CD4-positive, alpha-beta T cell treated with Interleukin-6 at 100 ng/mL for 8 hours (primary cell): ENCODE data around the gene DHRS4L2.
"Not testable (repeated sequence)": the region's sequence is repeated elsewhere in the genome, so short reads cannot be mapped to it uniquely, and the experiment has no call there.

Experiments
- DNase-seq: peaks from one replicate; pipeline ENCODE4 v3.0.0-alpha.2; 2020; ENCODE audit warnings: mixed read lengths, low spot score

DHRS4L2 gene

DNA sequence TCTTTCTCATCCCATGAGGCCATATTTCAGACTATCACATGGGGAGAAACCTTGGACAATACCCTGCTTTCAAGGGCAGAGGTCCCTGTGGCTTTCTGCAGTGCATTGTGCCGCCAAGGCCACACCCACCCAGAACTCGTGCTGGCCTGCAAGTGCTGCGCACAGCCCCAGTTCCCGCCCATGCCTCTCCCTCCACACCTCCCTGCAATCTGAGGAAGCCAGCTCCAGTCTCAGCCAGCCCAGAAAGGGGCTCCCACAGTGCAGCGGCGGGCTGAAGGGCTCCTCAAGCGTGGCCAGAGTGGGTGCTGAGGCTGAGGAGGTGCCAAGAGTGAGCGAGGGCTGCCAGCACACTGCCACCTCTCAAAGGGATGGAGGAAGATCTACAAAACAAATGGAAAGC is 15.6 kb upstream of the DHRS4L2 start:
- DNase-seq: not testable (repeated sequence)

DNA sequence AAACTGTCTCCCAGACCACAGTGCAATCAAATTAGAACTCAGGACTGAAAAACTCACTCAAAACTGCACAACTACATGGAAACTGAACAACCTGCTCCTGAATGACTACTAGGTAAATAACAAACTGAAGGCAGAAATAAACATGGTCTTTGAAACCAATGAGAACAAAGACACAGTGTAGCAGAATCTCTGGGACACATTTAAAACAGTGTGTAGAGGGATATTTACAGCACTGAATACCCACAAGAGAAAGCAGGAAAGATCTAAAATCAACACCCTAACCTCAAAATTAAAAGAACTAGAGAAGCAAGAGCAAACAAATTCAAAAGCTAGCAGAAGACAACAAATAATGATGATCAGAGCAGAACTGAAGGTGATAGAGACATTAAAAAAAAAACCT is 14.7 kb upstream of the DHRS4L2 start:
- DNase-seq: not testable (repeated sequence)

DNA sequence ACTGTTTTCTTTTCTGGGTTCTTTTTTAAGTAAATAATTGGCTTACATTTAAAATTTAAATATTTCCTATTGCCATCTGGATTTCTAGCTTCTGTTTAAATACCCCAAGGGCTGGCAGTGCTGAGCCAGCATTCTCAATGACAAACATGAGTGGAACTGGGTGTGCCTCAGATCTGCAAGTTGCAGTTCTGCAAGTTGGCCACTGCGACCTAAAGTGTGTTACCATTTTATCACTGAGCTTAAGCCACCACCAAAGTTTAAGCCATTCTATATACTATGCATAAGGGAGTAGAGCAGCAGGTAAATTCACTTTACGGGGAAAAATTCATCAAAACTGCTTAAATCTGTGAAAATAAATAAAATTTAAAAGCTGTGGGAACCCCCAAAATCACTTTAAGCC is 11.5 kb upstream of the DHRS4L2 start:
- not testable (repeated sequence) for DNase-seq

DNA sequence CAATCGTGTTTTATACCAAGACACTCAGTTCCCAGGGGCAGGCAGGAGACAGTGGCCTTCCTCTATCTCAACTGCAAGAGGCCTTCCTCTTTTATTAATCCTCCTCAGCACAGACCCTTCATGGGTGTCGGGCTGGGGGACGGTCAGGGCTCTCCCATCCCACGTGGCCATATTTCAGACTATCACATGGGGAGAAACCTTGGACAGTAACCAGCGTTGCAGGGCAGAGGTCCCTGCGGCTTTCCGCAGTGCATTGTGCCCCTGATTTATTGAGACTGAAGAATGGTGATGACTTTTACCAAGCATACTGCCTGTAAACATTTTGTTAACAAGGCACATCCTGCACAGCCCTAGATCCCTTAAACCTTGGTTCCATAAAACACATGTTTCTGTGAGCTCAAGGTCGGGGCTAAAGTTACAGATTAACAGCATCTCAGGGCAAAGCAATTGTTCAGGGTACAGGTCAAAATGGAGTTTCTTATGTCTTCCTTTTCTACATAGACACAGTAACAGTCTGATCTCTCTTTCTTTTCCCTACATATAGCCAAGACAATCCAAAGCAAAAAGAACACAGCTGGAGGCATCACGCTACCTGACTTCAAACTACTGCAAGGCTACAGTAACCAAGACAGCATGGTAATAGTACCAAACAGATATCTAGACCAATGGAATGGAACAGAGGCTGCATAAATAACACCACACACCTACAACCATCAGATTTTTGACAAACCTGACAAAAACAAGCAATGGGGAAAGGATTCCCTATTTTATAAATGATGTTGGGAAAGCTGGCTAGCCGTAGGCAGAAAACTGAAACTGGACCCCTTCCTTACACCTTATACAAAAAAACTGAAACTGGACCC is 6.5 kb upstream of the DHRS4L2 start:
- DNase-seq: not testable (repeated sequence)

DNA sequence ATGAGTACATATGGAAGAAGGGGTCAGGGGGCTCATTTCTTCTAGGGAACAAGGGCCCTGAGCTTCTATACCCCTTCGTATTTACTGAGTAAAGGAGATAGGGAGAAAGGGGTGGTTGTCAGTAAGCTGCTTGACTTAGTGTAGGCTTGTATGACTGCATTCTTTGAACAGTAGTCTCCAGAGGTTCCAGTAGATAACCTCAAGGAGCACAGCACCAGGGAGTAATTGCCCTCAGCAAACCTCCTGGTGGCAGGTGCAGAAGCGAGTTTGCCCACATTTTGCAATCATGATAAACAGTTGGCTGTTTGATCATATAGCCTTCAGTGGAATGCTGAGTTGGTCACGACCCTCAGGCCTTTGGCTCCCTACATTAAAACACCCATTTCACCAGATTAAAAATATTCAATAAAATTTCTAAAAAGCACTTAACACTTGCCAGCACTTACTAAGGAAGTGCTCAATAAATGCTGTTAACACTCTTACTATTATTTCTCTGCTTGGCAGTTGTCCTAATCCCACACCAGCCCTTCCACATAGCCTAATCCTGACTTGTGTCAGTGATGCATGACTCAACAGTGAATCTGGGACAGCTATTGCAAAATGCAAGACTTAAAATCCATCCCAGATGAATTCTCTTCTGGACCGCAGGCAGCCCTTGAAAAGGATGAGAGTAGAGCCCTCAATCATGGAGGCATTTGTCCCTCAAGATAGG is 3.7 kb upstream of the DHRS4L2 start:
- no peak for DNase-seq

DNA sequence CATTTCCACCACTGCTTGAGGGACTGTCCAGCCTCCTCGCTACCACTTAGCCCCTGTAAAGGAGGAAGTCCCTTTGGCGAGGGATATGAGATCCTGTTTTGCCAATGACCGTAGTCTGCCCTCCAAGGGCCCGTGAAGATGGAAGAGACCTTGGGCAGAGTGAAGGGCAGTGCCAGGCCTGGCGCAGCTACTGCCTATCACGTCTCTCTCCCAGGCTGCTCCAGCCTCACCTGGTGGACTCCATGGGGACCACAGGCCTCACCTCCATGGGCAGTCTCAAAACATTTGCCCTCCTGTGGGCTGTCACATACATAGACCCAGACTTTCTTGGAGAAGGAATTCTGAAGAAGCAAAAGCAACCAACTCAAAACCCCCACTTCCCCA is 514 bp upstream of the DHRS4L2 start:
- not testable (repeated sequence) for DNase-seq

DNA sequence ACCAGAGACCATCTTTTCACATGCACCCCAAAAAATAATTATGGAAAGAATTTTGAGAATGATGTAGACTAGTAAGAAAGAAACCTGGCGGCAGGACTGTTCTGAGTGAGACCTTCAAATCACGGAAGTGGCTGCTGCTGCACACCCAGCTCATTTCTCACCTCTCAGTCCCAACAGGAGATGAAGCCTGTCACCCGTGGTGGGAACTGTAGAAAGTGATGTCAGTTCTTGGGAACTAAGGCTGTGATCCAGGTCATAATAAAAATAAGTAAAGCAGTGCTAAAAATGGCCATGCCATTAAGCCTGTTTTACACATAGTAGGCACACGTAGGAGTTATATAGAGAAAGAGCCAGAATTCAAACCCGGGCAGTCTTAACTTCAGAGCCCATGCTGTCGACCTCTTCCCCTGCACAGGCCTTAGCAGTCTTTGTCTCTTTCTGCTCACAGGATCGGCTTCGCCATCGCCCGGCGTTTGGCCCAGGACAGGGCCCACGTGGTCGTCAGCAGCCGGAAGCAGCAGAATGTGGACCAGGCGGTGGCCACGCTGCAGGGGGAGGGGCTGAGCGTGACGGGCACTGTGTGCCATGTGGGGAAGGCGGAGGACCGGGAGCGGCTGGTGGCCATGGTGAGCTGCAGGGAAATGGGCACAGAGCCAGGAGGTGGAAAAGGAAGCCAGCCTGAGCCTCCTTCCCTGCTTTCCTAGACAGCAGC is 1.2 kb downstream of the DHRS4L2 start:
- DNase-seq: not testable (repeated sequence)

DNA sequence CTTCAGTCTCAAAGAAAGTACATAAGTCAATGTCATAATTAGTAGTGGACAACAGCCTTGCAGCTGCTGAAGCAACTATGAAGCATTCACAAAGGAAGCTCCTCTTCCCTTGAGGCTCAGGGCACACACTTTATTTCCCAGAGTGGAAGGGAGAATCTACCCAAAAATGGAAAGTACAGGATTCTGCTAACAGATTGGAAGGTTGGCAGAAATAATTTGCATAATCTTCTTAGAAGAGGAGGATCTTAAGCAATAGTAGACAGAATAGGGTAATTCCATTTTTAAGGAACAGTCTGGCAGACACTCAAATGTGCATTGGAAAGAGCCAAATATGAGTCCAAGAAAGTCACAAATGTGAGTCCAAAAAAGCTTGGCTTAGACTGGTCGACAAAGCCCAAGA is 2.2 kb downstream of the DHRS4L2 start:
- not testable (repeated sequence) for DNase-seq

DNA sequence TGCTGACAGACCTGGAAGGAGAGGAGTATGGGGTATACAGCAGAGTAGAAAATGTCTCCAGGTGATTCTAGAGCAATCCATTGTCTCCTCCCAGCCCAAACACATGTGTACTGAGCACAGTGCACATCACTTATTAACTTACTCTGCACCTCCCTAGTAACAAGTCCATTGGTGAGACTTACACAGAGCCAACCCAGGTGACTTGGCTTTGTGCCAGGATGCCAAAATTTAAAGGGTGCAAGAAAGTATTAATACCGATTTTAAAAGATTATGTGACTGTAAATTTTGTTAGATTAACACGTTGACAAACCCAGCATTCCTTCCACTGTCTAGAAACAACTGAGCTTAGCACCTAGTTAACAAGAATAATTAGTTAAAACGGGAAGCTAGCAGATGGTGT is 4.3 kb downstream of the DHRS4L2 start:
- DNase-seq: not testable (repeated sequence)

DNA sequence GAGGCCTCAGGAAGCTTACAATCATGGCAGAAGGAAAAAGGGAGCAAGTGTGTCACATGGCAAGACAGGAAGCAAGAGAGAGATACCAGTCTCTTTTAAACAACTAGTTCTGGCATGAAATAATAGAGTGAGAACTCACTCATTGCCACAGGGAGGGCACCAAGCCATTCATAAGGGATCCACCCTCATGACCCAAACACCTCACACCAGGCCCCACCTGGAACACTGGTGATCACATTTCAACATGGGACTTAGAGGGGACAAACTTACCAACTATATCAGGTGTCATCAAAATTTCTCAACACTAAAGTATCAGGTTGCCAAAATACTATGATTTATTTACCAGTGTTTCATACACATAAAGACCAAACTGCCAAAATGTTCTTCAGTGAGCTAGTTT is 7.3 kb downstream of the DHRS4L2 start:
- not testable (repeated sequence) for DNase-seq

DNA sequence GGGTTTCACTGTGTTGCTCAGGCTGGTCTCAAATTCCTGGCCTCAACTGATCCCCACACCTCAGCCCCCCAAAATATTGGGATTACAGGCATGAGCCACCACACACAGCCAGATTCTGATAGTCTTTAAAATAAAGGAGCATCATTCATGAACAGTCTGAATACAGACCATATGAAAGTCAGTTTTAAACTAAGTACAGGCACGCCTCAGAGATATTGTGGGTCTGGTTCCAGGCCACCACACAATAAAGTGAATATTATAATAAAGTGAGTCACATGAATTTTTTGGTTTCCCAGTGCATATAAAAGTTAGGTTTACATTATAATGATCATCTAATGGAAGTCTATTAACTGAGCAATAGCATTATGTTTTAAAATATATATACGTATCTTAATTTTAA is 8.1 kb downstream of the DHRS4L2 start:
- DNase-seq: not testable (repeated sequence)

DNA sequence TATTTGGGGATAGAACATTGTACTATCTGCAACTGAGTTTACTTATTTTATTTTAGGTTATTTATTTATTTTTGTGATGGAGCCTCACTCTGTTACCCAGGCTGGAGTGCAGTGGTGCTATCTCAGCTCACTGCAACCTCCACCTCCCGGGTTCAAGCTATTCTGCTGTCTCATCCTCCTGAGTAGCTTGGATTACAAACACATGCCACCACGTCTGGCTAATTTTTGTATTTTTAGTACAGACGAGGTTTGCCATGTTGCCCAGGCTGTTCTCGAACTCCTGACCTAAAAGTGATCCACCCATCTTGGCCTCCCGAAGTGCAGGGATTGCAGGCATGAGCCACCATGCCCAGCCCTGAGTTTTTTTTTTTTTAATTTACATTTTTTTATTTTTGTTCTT is 10.9 kb downstream of the DHRS4L2 start:
- DNase-seq: not testable (repeated sequence)

DNA sequence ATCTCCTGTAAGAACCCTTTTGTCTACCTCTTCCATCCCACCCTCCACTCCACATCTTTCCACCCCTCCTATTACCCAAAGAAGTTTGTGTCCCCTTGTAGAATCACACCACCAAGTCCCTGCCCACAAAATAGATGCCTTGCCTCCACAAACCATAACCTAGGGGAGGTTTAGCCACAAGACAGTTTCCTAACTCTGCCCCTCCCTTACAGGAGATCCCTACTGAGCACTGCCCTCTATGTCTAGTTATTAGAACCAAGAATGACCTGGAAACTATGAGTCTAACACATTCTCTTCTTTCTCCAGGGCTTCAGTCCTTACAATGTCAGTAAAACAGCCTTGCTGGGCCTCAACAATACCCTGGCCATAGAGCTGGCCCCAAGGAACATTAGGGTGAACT is 12.3 kb downstream of the DHRS4L2 start:
- DNase-seq: not testable (repeated sequence)

DNA sequence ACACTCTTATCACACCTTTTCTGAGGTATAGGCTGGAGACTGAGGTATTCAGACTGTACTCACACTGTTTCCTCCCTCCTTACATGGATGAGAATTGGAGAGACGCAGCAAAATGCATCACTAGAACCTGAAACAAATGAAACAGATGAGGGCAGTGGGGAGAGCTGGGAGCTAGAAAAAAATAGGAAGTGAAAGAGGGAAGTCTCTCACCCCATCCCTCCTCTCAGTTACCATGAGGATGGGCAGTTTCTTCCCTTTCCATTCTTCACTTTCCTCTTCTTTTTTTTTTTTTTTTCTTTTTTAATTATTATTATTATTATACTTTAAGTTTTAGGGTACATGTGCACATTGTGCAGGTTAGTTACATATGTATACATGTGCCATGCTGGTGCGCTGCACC is 12.9 kb downstream of the DHRS4L2 start:
- not testable (repeated sequence) for DNase-seq

DNA sequence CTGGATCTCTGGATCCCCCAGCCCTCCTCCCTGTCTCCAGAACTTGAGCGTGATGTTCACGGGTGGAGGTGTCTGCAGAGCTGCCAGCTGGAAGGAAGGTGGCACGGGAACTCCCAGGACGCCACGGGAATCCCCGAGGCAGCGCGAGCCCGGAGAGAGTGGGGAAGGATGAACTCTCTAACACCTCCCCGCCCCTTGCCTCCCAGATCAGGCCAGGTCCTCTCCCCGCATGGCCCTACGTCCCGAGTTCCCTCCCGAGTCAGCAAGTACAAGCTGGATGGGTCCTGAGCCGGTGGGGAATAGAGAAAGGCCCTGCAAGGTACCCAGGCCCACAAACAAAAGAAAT is 17.7 kb downstream of the DHRS4L2 start:
- DNase-seq: not testable (repeated sequence)

DNA sequence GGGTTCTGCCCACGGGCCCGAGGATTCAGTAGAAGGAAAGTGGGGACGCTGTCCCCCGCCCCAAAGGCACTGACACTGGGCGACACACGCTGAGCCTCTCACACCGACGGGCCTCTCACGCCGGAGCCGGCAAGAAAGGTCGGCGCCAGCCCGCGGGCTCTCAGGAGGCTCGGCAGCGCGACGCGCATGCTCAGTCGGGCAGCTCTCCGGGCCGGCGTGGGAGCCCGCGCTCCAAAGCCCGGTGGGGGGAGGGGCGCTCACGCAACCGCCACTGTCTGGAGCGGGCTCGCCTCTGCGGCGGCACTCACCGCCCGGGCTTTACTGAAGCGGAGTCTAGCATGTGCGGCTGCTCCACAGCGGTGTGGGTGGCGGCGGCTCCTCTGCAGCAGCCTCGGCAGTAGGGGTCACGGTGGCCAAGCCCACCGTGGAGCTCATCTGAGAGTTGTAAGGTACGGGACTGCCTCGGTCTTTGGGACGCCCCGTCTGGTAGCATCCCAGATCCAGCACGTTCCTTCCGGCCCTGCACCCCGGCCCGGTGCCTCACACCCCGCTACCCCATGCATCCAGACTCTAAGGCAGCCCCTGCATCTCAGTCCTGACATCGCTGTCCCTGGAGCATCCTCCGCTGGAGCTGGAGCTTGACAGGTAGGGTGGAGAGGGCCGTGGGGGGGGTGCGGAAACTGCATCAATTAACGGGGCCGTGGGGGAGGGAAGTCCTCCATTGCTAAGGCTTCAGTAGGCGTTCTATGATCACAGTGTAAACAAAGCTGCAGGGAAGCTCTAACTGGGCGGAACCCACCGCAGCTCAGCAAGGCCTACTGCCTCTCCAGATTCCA is 18.3 kb downstream of the DHRS4L2 start:
- DNase-seq: peak; percentile 50

DNA sequence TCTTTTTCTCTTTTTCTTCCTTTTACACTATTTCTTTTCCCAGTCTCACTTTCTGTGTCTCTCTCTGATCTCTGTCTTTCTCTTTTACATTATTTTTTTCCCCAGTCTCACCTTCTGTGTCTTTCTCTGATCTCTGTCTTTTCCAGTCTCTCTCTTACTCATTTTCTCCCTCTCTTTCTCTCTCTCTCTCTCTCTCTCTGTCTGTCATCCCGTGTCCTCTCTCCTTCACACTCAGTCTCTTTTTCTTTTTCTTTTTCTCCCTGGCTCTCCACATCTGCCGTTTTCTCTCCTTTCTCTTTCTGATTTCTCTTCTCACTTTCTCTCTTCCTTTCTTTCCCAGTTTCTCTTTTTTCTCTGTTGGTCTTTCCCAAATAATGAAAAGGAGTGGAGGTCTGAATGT is 22.3 kb downstream of the DHRS4L2 start:
- no peak for DNase-seq

DNA sequence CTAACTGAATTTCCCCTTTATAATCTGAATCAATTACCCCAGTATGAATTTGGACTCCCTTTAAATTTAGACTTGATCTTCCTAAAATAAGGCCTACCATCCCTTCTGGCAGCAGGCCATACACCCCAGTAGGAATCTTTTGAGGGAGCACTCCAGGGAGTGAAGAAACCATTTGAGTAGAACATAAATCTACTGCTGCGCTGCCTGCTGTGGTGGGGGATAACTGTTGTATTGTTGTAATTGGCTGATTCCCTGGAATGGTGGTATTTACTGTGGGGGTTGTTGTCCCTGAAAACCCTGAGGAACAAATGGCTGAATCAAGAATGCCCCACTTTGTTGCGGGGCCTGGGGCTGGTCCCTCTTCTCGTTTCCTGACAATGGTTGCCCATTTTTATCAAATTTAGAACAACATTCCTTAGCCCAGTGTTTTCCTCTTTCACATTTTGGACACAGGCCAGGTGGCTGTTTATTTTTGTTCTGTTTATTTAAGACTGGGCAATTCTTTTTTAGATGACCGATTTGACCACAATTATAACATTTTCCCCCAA is 24.1 kb downstream of the DHRS4L2 start:
- not testable (repeated sequence) for DNase-seq

DNA sequence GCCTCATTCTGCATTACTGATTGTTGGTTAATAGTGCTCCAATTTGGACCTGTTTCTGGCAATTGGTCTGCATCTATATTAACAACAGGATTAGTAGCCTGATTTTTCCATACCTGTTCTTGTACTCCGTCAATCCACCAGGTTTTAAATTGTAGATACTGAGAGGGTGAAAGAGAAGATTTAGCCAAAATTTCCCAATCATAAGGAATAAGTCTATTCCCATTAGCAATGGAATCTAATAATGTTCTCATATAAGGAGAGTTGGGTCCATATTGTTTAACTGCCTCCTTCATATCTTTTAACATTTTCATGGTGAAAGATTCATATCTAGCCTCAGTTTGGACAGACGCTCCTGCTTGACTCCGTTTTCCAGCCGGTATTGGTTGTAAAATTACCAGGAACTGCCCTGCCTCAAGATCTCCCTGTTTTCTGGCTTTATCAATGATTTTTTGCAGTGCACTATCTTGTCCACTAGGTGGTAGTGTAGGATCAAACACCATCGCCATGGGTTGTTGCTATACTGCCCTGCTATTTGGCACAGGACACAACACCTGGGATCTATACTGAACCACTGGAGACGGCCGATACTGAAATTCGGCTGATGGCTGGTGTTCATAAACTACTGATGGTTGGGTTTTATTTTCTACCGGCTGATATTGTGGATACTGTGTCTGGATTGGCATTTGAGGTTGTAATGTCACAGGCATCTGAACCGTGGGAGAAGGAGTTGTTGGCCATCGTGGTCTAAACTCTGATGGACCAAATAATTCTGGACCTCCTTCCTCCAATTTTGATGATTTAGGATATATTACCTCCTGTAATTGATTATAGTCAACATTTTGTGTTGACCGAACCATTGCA is 25.2 kb downstream of the DHRS4L2 start:
- peak; percentile 63 for DNase-seq

DNA sequence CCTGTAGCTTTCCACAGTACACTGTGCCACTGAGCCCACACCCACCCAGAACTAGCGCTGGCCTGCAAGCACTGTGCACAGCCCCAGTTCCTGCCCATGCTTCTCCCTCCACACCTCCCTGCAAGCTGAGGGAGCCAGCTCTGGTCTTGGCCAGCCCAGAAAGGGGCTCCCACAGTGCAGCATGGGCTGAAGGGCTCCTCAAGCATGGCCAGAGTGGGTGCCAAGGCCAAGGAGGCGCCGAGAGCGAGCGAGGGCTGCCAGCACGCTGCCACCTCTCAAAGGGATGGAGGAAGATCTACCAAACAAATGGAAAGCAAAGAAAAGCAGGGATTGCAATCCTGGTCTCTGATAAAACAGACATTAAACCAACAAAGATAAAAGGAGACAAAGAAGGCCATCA is 27.0 kb downstream of the DHRS4L2 start:
- not testable (repeated sequence) for DNase-seq

DNA sequence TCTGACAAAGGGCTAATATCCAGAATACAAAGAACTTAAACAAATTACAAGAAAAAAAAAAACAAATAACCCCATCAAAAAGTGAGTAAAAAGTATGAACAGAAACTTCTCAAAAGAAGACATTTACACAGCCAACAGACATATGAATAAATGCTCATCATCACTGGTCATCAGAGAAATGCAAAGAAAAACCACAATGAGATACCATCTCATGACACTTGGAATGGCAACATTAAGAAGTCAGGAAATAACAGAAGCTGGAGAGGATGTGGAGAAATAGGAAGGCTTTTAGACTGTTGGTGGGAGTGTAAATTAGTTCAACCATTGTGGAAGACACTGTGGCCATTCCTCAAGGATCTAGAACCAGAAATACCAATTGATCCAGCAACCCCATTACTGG is 30.2 kb downstream of the DHRS4L2 start:
- not testable (repeated sequence) for DNase-seq
